ENCODE data around the gene B4GALT6. TPM values are rescaled to one million over a fixed set of nuclear protein-coding genes. Genes with fewer than 3 reads are reported as not detected.

B4GALT6 gene
- total RNA-seq, 2 donors from 2014 or later = 2.8 to 5.0 TPM

- H3K36me3 Mint-ChIP-seq (ENCODE audit: insufficient read depth in 2 of 2) = no peaks in the 10 kb centered on the region
- H3K4me1 Mint-ChIP-seq (ENCODE audit: low read depth) = no peaks in the 10 kb centered on the region
- H3K27me3 Mint-ChIP-seq (ENCODE audit: low read depth) = peaks cover 20% of the 10 kb centered on the region
- H3K27ac Mint-ChIP-seq = no peak overlapping the region
- no peak overlapping the region for H3K4me3 Mint-ChIP-seq
- no peaks in the 10 kb centered on the region for H3K9me3 Mint-ChIP-seq
- ATAC-seq (replicated peaks in 1 of 2) (peak in 1 of 2 donors; percentile 29), DNase-seq (no peak)
Observed at GRCh38 chr18:31610286-31611205, 73.8 kb downstream of the B4GALT6 start.

- no peak overlapping the region for H3K27ac Mint-ChIP-seq
- H3K36me3 Mint-ChIP-seq (ENCODE audit: insufficient read depth in 2 of 2) = no peaks in the 10 kb centered on the region
- H3K9me3 Mint-ChIP-seq = no peaks in the 10 kb centered on the region
- ATAC-seq (replicated peaks in 1 of 2) (peak; percentile 29 to 48), DNase-seq (no peak)
- no peak overlapping the region for H3K4me3 Mint-ChIP-seq
- H3K4me1 Mint-ChIP-seq (ENCODE audit: low read depth) = no peaks in the 10 kb centered on the region
- H3K27me3 Mint-ChIP-seq (ENCODE audit: low read depth) = peaks cover 23% of the 10 kb centered on the region
Observed at GRCh38 chr18:31609886-31610285, 74.5 kb downstream of the B4GALT6 start.

- DNase-seq (no peak), ATAC-seq (replicated peaks in 1 of 2) (no peak)
- H3K27me3 Mint-ChIP-seq (ENCODE audit: low read depth) = peaks cover 24% of the 10 kb centered on the region
- H3K4me3 Mint-ChIP-seq = no peak overlapping the region
- H3K36me3 Mint-ChIP-seq (ENCODE audit: insufficient read depth in 2 of 2) = no peaks in the 10 kb centered on the region
- H3K9me3 Mint-ChIP-seq = no peaks in the 10 kb centered on the region
- H3K27ac Mint-ChIP-seq = no peak overlapping the region
- H3K4me1 Mint-ChIP-seq (ENCODE audit: low read depth) = peaks cover 10% of the 10 kb centered on the region
Observed at GRCh38 chr18:31607384-31607783, 77.0 kb downstream of the B4GALT6 start.

GRCh38 chr18:31606265-31606664 lies 78.1 kb downstream of the B4GALT6 start:
- Mint-ChIP-seq H3K4me1 (ENCODE audit: low read depth) (peaks cover 10% of the 10 kb centered on the region), H3K27ac (no peak overlapping the region), H3K36me3 (ENCODE audit: insufficient read depth in 2 of 2) (no peaks in the 10 kb centered on the region), H3K4me3 (no peak overlapping the region), H3K9me3 (no peaks in the 10 kb centered on the region), H3K27me3 (ENCODE audit: low read depth) (peaks cover 24% of the 10 kb centered on the region)
- no peak for ATAC-seq (replicated peaks in 1 of 2)
- no peak for DNase-seq

GRCh38 chr18:31603315-31603714 lies 81.1 kb downstream of the B4GALT6 start:
- ATAC-seq (replicated peaks in 1 of 2) (peak; percentile 90 to 94), DNase-seq (peak; percentile 28 to 53)
- H3K9me3 Mint-ChIP-seq = no peaks in the 10 kb centered on the region
- no peak overlapping the region for H3K4me3 Mint-ChIP-seq
- peaks cover 24% of the 10 kb centered on the region for H3K27me3 Mint-ChIP-seq (ENCODE audit: low read depth)
- peaks cover 10% of the 10 kb centered on the region for H3K4me1 Mint-ChIP-seq (ENCODE audit: low read depth)
- peak overlapping the region; percentile 19 for H3K27ac Mint-ChIP-seq
- no peaks in the 10 kb centered on the region for H3K36me3 Mint-ChIP-seq (ENCODE audit: insufficient read depth in 2 of 2)

GRCh38 chr18:31598021-31598805 lies 86.2 kb downstream of the B4GALT6 start:
- no peak for ATAC-seq (replicated peaks in 1 of 2)
- H3K27ac Mint-ChIP-seq = no peak overlapping the region

GRCh38 chr18:31596081-31596872 lies 88.1 kb downstream of the B4GALT6 start:
- no peaks in the 10 kb centered on the region for H3K27me3 Mint-ChIP-seq (ENCODE audit: low read depth)
- H3K4me3 Mint-ChIP-seq = no peak overlapping the region
- H3K9me3 Mint-ChIP-seq = no peaks in the 10 kb centered on the region
- no peak overlapping the region for H3K27ac Mint-ChIP-seq
- no peaks in the 10 kb centered on the region for H3K4me1 Mint-ChIP-seq (ENCODE audit: low read depth)
- ATAC-seq (replicated peaks in 1 of 2) (no peak), DNase-seq (no peak)
- H3K36me3 Mint-ChIP-seq (ENCODE audit: insufficient read depth in 2 of 2) = no peaks in the 10 kb centered on the region

More at GRCh38 chr18:31598021-31598805, 86.2 kb downstream of the B4GALT6 start:
- H3K4me3 Mint-ChIP-seq = no peak overlapping the region
- DNase-seq = no peak
- H3K27me3 Mint-ChIP-seq (ENCODE audit: low read depth) = no peaks in the 10 kb centered on the region
- peaks cover 2% of the 10 kb centered on the region for H3K4me1 Mint-ChIP-seq (ENCODE audit: low read depth)
- H3K36me3 Mint-ChIP-seq (ENCODE audit: insufficient read depth in 2 of 2) = no peaks in the 10 kb centered on the region
- no peaks in the 10 kb centered on the region for H3K9me3 Mint-ChIP-seq

GRCh38 chr18:31595121-31595771 lies 89.1 kb downstream of the B4GALT6 start:
- H3K9me3 Mint-ChIP-seq = no peaks in the 10 kb centered on the region
- no peak overlapping the region for H3K4me3 Mint-ChIP-seq
- H3K36me3 Mint-ChIP-seq (ENCODE audit: insufficient read depth in 2 of 2) = no peaks in the 10 kb centered on the region
- H3K27ac Mint-ChIP-seq = no peak overlapping the region
- DNase-seq (no peak), ATAC-seq (replicated peaks in 1 of 2) (no peak)
- H3K27me3 Mint-ChIP-seq (ENCODE audit: low read depth) = peaks cover 8% of the 10 kb centered on the region
- H3K4me1 Mint-ChIP-seq (ENCODE audit: low read depth) = no peaks in the 10 kb centered on the region

- H3K9me3 Mint-ChIP-seq = no peaks in the 10 kb centered on the region
Observed at GRCh38 chr18:31592506-31593157, 91.7 kb downstream of the B4GALT6 start.

GRCh38 chr18:31591628-31592027 lies 92.8 kb downstream of the B4GALT6 start, which contains the start of gene TTR:
TSS of gene TTR (plus strand) at chr18:31591877. CDS start at chr18:31591903, 26 bp downstream.
- no peaks in the 10 kb centered on the region for H3K36me3 Mint-ChIP-seq (ENCODE audit: insufficient read depth in 2 of 2)
- no peak within 1 kb of the TSS for H3K27ac Mint-ChIP-seq
- H3K27me3 Mint-ChIP-seq (ENCODE audit: low read depth) = peaks cover 9% of the 10 kb centered on the region
- H3K9me3 Mint-ChIP-seq = no peaks in the 10 kb centered on the region
- H3K4me1 Mint-ChIP-seq (ENCODE audit: low read depth) = no peaks in the 10 kb centered on the region
- DNase-seq (no peak), ATAC-seq (replicated peaks in 1 of 2) (no peak)
- no peak within 1 kb of the TSS for H3K4me3 Mint-ChIP-seq

More at GRCh38 chr18:31592506-31593157, 91.7 kb downstream of the B4GALT6 start:
- Mint-ChIP-seq H3K27ac (no peak overlapping the region), H3K36me3 (ENCODE audit: insufficient read depth in 2 of 2) (no peaks in the 10 kb centered on the region), H3K4me3 (no peak overlapping the region), H3K4me1 (ENCODE audit: low read depth) (no peaks in the 10 kb centered on the region), H3K27me3 (ENCODE audit: low read depth) (peaks cover 9% of the 10 kb centered on the region)
- DNase-seq = no peak
- ATAC-seq (replicated peaks in 1 of 2) = no peak

GRCh38 chr18:31591113-31591512 lies 93.3 kb downstream of the B4GALT6 start:
- H3K4me3 Mint-ChIP-seq = no peak overlapping the region
- no peak for ATAC-seq (replicated peaks in 1 of 2)
- no peaks in the 10 kb centered on the region for H3K36me3 Mint-ChIP-seq (ENCODE audit: insufficient read depth in 2 of 2)
- peaks cover 9% of the 10 kb centered on the region for H3K27me3 Mint-ChIP-seq (ENCODE audit: low read depth)
- no peaks in the 10 kb centered on the region for H3K4me1 Mint-ChIP-seq (ENCODE audit: low read depth)
- H3K27ac Mint-ChIP-seq = no peak overlapping the region
- no peaks in the 10 kb centered on the region for H3K9me3 Mint-ChIP-seq
- DNase-seq = no peak

GRCh38 chr18:31590570-31590969 lies 93.8 kb downstream of the B4GALT6 start:
- no peaks in the 10 kb centered on the region for H3K9me3 Mint-ChIP-seq
- ATAC-seq (replicated peaks in 1 of 2) (no peak), DNase-seq (no peak)
- H3K27ac Mint-ChIP-seq = no peak overlapping the region
- no peaks in the 10 kb centered on the region for H3K36me3 Mint-ChIP-seq (ENCODE audit: insufficient read depth in 2 of 2)
- H3K27me3 Mint-ChIP-seq (ENCODE audit: low read depth) = peaks cover 9% of the 10 kb centered on the region
- H3K4me3 Mint-ChIP-seq = no peak overlapping the region
- no peaks in the 10 kb centered on the region for H3K4me1 Mint-ChIP-seq (ENCODE audit: low read depth)
